ENCODE measurements around the gene ACTN1.

- TF ChIP-seq, protein P1, sequence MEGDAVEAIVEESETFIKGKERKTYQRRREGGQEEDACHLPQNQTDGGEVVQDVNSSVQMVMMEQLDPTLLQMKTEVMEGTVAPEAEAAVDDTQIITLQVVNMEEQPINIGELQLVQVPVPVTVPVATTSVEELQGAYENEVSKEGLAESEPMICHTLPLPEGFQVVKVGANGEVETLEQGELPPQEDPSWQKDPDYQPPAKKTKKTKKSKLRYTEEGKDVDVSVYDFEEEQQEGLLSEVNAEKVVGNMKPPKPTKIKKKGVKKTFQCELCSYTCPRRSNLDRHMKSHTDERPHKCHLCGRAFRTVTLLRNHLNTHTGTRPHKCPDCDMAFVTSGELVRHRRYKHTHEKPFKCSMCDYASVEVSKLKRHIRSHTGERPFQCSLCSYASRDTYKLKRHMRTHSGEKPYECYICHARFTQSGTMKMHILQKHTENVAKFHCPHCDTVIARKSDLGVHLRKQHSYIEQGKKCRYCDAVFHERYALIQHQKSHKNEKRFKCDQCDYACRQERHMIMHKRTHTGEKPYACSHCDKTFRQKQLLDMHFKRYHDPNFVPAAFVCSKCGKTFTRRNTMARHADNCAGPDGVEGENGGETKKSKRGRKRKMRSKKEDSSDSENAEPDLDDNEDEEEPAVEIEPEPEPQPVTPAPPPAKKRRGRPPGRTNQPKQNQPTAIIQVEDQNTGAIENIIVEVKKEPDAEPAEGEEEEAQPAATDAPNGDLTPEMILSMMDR (IDR thresholded peaks at IDR 0.05): no peak
- no peak for TF ChIP-seq POLR2AphosphoS5 (IDR thresholded peaks at IDR 0.05; ENCODE audit: low read depth, low read length)
- TF ChIP-seq, protein P2, sequence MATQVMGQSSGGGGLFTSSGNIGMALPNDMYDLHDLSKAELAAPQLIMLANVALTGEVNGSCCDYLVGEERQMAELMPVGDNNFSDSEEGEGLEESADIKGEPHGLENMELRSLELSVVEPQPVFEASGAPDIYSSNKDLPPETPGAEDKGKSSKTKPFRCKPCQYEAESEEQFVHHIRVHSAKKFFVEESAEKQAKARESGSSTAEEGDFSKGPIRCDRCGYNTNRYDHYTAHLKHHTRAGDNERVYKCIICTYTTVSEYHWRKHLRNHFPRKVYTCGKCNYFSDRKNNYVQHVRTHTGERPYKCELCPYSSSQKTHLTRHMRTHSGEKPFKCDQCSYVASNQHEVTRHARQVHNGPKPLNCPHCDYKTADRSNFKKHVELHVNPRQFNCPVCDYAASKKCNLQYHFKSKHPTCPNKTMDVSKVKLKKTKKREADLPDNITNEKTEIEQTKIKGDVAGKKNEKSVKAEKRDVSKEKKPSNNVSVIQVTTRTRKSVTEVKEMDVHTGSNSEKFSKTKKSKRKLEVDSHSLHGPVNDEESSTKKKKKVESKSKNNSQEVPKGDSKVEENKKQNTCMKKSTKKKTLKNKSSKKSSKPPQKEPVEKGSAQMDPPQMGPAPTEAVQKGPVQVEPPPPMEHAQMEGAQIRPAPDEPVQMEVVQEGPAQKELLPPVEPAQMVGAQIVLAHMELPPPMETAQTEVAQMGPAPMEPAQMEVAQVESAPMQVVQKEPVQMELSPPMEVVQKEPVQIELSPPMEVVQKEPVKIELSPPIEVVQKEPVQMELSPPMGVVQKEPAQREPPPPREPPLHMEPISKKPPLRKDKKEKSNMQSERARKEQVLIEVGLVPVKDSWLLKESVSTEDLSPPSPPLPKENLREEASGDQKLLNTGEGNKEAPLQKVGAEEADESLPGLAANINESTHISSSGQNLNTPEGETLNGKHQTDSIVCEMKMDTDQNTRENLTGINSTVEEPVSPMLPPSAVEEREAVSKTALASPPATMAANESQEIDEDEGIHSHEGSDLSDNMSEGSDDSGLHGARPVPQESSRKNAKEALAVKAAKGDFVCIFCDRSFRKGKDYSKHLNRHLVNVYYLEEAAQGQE (IDR thresholded peaks at IDR 0.05; ENCODE audit: insufficient read depth in 1 of 2, low read depth in 2 of 2, low read length in 1 of 2): no peak
- TF ChIP-seq SIN3A (IDR thresholded peaks at IDR 0.05; ENCODE audit: borderline replicate concordance, insufficient read depth, low read depth, low read length): no peak
- no peak for TF ChIP-seq TCF7L2 (IDR thresholded peaks at IDR 0.05; ENCODE audit: low read depth, low read length)
These were observed 84.0 kb downstream of the ACTN1 start for GRCh38 chr14:68894802-68895703.
